ENCODE data around the gene NEU1. TPM values are rescaled to one million over a fixed set of nuclear protein-coding genes. Genes with fewer than 3 reads are reported as not detected.
A peak's percentile ranks its signal among the peaks of the same experiment; 100 is the strongest.
"Not testable (repeated sequence)": the region's sequence is repeated elsewhere in the genome, so short reads cannot be mapped to it uniquely, and the experiment has no call there.

NEU1 gene
- total and polyA plus RNA-seq, 8 donors = 19.0 to 38.5 (median 24.6) TPM

DNA sequence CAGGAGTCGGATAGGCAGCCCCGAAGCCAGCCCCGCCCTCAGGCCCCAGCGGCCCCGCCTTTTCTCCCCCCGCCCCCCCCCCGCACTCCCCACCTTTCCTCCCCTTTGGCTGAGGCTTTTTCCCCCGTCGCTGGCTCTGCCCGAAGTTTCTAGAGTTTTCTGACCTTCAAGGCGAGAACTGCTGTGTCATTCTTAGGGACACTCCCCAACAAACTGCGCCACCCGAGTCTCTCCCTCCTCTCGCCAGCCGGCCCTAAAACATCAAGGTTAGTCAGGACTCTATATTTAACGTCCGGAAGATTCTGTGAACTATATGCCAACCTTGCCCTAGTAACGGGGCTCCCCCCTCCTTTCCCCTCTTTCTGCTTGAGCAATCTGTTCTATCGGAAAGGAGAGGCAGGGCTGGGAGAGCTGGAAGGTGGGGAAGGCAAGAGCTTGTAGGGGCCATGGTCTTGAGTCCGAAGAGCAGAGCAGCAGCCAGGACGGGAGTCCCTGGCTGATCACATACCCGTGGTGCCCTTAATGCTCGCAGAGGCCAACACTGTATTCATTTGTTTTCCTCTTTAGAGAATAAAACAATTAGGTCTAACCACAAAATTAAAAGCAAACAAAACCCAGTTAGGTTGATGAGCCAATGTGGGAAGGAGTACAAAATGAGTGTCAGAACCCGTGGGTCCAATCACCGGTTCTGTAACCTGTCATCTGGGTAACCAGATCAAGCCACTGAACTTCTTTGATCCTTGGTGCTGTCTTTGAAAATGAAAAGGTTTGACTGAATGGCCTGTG is 40.4 kb downstream of the NEU1 start:
- no peaks in the 10 kb centered on the region for H3K9me3 ChIP-seq
- peak overlapping the region; percentile 20 to 59 (median 33) for H3K4me3 ChIP-seq
- 1% methylated on average over 19 to 24 of the region's 25 CpGs for WGBS, 2 donors
- H3K27me3 ChIP-seq = no peaks in the 10 kb centered on the region
- ATAC-seq (peak; percentile 35 to 77 (median 54)), FAIRE-seq (no peak), DNase-seq (peak; percentile 83 to 92 (median 86))
- H3K4me1 ChIP-seq = peaks cover 34 to 53% (median 50%) of the 10 kb centered on the region in 3 donors
- TF ChIP-seq, protein P1, sequence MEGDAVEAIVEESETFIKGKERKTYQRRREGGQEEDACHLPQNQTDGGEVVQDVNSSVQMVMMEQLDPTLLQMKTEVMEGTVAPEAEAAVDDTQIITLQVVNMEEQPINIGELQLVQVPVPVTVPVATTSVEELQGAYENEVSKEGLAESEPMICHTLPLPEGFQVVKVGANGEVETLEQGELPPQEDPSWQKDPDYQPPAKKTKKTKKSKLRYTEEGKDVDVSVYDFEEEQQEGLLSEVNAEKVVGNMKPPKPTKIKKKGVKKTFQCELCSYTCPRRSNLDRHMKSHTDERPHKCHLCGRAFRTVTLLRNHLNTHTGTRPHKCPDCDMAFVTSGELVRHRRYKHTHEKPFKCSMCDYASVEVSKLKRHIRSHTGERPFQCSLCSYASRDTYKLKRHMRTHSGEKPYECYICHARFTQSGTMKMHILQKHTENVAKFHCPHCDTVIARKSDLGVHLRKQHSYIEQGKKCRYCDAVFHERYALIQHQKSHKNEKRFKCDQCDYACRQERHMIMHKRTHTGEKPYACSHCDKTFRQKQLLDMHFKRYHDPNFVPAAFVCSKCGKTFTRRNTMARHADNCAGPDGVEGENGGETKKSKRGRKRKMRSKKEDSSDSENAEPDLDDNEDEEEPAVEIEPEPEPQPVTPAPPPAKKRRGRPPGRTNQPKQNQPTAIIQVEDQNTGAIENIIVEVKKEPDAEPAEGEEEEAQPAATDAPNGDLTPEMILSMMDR (IDR thresholded peaks at IDR 0.05) = no peak
- peak overlapping the region; percentile 76 to 99 (median 90) for H3K27ac ChIP-seq
- intact Hi-C loops (cut with DNase I) = no loop called here
- H3K36me3 ChIP-seq = no peaks in the 10 kb centered on the region

DNA sequence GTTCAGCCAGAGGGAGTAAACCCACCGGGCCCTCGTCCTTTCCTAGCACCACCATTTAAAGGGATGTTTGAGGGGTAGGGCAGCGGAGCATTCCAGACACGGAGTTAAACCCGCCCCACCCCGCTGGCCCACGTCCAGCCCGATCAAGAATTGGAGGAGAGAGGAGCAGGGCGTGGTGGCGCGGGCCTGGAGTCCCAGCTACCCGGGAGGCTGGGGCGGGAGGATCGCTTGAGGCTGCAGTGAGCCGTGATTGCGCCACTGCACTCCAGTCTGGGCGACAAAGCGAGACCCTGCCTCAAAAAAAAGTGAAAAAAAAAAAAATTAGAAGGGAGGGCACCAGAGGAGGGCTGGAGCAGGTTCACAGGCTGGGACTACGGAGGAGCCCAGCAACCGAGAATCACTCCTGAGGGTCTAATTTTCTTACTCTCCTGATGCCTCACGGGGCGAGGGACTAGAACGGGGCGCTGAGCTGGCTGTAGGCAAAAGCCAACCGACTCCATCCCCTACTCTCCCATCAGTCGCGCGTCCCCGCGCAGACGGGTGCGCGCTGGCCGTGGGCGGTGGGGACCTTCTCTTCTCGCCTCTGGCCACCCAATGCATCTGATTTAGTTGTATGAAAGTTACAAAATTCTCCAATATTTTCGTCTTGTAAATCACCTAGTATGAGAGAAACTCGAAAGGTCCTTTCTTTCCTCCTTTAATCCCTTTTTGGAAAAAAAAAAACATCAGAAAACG is 41.2 kb downstream of the NEU1 start:
- TF ChIP-seq, protein P1 (IDR thresholded peaks at IDR 0.05) = no peak
- Histone ChIP-seq H3K4me3 (peak overlapping the region; percentile 20 to 59 (median 33)), H3K4me1 (peaks cover 34 to 52% (median 50%) of the 10 kb centered on the region in 3 donors), H3K9me3 (no peaks in the 10 kb centered on the region), H3K36me3 (no peaks in the 10 kb centered on the region), H3K27ac (peak overlapping the region; percentile 76 to 99 (median 90)), H3K27me3 (no peaks in the 10 kb centered on the region)
- DNase-seq = peak; percentile 51 to 83 (median 74)
- WGBS, 2 donors = 10 to 14% methylated on average over 33 to 39 of the region's 39 CpGs
- no peak for FAIRE-seq
- intact Hi-C loops (cut with DNase I) = no loop called here
- ATAC-seq = peak; percentile 9 to 65 (median 34)

DNA sequence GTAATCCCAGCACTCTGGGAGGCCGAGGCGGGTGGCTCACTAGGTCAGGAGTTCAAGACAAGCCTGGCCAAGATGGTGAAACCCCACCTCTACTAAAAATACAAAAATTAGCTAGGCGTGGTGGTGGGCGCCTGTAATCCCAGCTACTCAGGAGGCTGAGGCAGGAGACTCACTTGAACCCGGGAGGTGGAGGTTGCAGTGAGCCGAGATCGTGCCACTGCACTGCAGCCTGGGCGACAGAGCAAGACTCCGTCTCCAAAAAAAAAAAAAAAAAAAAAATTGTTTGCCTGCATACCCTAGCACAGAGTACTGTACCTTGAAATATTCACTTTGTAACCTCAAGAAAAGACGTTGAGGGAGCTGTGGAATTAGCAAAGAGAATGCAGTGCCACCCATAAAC is 42.2 kb downstream of the NEU1 start:
- DNase-seq; FAIRE-seq; H3K27ac ChIP-seq; H3K4me3 ChIP-seq; intact Hi-C loops (cut with DNase I); H3K9me3 ChIP-seq; ATAC-seq; H3K36me3 ChIP-seq; H3K27me3 ChIP-seq: not testable (repeated sequence)
- peaks cover 23 to 41% (median 40%) of the 10 kb centered on the region in 3 donors for H3K4me1 ChIP-seq
- 89 to 92% methylated on average over 10 of the region's 10 CpGs for whole genome bisulfite sequencing, 2 donors

DNA sequence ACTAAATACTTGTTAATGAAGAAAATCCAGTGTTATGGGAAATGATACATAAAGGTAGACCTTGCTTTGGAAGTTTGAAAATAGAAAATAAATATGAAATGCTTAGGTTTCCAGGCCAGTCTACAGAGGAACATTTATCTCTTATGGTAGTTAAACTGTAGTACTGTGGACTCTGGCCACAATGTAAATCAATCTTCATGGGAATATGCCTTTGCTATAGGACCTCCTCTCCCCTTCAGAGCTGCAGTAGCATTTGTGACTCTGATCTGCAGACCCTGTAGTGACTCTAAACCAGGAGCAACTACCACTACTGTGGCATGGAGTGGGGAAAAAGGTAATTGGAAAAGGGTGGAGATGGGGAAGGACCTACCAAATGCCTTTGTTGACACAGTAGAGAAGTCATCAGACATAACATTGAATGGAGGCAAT is 42.7 kb downstream of the NEU1 start:
- DNase-seq (no peak), FAIRE-seq (no peak), ATAC-seq (no peak)
- Histone ChIP-seq H3K4me3 (no peak overlapping the region), H3K4me1 (peaks cover 23 to 36% (median 35%) of the 10 kb centered on the region in 3 donors), H3K9me3 (no peaks in the 10 kb centered on the region), H3K27ac (peak overlapping the region in 1 of 4 donors; percentile 64), H3K36me3 (no peaks in the 10 kb centered on the region), H3K27me3 (no peaks in the 10 kb centered on the region)
- TF ChIP-seq, protein P1 (IDR thresholded peaks at IDR 0.05) = no peak
- intact Hi-C loops (cut with DNase I) = no loop called here

DNA sequence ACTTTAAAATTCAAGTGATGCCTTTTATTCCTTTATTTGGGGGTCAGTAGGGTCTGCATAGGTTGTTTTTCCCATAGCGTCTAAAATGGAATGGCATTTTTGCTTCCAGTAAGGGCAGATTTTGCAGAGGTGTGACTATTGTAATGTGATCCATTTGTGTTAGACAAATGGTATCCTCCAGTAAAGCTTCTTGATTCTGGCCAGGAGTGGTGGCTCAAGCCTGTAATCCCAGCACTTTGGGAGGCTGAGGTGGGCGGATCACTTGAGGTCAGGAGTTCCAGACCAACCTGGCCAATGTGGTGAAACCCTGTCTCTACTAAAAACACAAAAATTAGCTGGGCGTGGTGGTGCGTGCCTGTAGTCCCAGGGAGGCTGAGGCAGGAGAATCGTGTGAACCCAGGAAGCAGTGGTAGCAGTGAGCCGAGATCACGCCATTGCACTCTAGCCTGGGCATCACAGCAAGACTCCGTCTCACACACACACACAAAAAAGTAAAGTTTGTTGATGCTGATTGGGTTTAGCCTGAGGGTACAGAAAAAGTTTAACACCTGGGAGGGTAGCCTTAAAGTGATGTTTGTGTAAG is 44.6 kb downstream of the NEU1 start:
- ATAC-seq; H3K9me3 ChIP-seq; FAIRE-seq; intact Hi-C loops (cut with DNase I); H3K36me3 ChIP-seq; H3K27me3 ChIP-seq: not testable (repeated sequence)
- peaks cover 19 to 30% (median 23%) of the 10 kb centered on the region in 3 donors for H3K4me1 ChIP-seq
- peak overlapping the region in 2 of 4 donors; percentile 15 to 64 for H3K27ac ChIP-seq
- WGBS, 2 donors = 48 to 57% methylated on average over 8 of the region's 8 CpGs
- peak overlapping the region in 3 of 4 donors; percentile 9 to 44 (median 24) for H3K4me3 ChIP-seq
- peak in 2 of 6 donors; percentile 45 to 87 for DNase-seq

DNA sequence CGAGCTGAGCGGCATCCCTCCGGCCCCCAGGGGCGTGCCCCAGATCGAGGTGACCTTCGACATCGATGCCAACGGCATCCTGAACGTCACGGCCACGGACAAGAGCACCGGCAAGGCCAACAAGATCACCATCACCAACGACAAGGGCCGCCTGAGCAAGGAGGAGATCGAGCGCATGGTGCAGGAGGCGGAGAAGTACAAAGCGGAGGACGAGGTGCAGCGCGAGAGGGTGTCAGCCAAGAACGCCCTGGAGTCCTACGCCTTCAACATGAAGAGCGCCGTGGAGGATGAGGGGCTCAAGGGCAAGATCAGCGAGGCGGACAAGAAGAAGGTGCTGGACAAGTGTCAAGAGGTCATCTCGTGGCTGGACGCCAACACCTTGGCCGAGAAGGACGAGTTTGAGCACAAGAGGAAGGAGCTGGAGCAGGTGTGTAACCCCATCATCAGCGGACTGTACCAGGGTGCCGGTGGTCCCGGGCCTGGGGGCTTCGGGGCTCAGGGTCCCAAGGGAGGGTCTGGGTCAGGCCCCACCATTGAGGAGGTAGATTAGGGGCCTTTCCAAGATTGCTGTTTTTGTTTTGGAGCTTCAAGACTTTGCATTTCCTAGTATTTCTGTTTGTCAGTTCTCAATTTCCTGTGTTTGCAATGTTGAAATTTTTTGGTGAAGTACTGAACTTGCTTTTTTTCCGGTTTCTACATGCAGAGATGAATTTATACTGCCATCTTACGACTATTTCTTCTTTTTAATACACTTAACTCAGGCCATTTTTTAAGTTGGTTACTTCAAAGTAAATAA is 45.3 kb downstream of the NEU1 start:
- FAIRE-seq; H3K36me3 ChIP-seq; H3K9me3 ChIP-seq; H3K27me3 ChIP-seq; intact Hi-C loops (cut with DNase I): not testable (repeated sequence)
- WGBS, 2 donors = 26 to 57% methylated on average over 14 to 15 of the region's 37 CpGs
- peak overlapping the region in 2 of 4 donors; percentile 64 for H3K27ac ChIP-seq
- DNase-seq (peak in 1 of 6 donors; percentile 89), ATAC-seq (peak in 2 of 4 donors; percentile 6 to 7)
- H3K4me1 ChIP-seq = peaks cover 12 to 26% (median 22%) of the 10 kb centered on the region in 3 donors
- peak overlapping the region in 3 of 4 donors; percentile 9 to 44 (median 24) for H3K4me3 ChIP-seq
